GM21367 (cell line): ENCODE data around the gene ATXN7L3B.
"Not testable (repeated sequence)": the region's sequence is repeated elsewhere in the genome, so short reads cannot be mapped to it uniquely, and the experiment has no call there.

Experiments
- ATAC-seq: cut with Tn5 transposase; IDR thresholded peaks from one replicate; pipeline ENCODE4 v1.9.1; 2021; ENCODE audit not compliant: unreplicated experiment

ATXN7L3B gene, protein sequence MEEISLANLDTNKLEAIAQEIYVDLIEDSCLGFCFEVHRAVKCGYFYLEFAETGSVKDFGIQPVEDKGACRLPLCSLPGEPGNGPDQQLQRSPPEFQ

GRCh38 chr12:74537707-74538385 lies at the start of gene ATXN7L3B:
TSS of gene ATXN7L3B (plus strand) at chr12:74537835. CDS start at chr12:74538113, 278 bp downstream.
- ATAC-seq = peak; percentile 97

- peak; percentile 53 for ATAC-seq
Measured at GRCh38 chr12:74488134-74488533, 49.5 kb upstream of the ATXN7L3B start.

DNA sequence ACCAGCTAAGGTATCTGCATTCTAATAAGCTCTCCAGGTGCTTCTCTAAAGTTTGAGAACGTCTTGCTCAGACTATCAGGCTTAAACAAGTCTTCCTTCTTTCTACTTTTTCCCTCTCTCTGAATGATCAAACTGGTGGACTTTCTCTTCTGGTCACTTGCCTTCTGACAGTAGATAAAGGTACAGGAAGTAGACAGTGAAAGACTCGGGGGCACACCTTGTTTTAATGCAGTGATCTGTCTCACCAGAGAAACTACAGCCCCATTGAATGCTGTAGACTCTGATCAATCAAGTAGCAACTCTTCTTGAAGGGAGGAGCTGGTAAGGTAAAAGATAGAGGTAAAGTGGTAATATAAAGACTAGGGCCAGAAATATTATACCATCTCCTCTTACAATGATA lies 48.1 kb upstream of the ATXN7L3B start:
- ATAC-seq = no peak

DNA sequence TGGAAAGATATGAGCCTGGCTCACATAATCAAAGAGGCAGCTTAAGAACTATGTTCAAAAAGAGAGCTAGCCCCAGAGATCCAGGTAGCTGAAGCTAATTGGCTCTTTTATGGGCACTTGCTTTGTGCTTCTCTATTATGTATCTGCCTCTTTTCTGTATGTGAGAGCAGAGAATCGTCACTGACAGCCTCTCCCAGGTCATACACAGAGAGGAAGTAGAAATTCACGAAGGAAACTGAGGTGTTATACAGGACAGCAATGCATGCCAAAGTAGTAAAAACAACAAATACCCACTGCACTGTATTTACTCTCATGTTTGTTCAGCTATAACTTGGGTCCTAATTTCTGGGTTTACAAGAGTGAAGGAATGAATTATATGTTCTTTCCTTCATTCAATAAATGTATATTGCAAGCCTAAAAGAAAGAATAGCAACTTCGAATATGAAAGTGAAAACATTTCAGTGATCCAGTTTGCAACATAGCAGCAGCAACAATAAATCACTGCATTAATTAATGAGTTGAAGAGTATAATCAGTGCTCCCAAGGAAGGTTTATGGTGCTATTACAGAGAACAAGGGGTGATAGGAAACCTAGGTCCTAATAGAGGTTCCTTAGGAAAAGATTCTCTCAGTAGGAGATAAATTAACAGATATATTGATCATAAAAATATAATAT lies 47.1 kb upstream of the ATXN7L3B start:
- ATAC-seq = peak; percentile 85

- ATAC-seq = no peak
Measured at GRCh38 chr12:74491374-74491773, 46.3 kb upstream of the ATXN7L3B start.

DNA sequence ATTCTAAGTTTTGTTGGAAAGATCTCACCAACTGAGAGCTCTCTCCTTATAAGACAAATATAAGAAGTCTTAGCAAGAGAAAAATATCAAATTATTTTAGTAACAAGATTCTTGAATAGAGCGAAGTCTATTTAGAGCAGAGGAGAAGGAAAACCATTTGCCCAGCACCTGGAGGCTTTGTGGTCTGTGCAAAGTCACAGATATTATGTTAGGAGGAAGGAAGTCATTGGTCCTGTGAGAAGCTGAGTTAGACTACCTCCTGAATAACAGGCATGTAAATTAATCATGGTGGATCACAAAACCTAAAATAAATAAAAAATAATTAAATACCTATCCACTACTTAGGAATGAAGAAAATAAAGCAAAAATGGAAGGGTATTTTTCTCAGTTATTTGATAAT lies 38.4 kb upstream of the ATXN7L3B start:
- ATAC-seq = no peak

GRCh38 chr12:74508873-74509657 lies 28.6 kb upstream of the ATXN7L3B start:
- ATAC-seq = not testable (repeated sequence)

GRCh38 chr12:74509886-74510285 lies 27.7 kb upstream of the ATXN7L3B start:
- ATAC-seq = no peak

DNA sequence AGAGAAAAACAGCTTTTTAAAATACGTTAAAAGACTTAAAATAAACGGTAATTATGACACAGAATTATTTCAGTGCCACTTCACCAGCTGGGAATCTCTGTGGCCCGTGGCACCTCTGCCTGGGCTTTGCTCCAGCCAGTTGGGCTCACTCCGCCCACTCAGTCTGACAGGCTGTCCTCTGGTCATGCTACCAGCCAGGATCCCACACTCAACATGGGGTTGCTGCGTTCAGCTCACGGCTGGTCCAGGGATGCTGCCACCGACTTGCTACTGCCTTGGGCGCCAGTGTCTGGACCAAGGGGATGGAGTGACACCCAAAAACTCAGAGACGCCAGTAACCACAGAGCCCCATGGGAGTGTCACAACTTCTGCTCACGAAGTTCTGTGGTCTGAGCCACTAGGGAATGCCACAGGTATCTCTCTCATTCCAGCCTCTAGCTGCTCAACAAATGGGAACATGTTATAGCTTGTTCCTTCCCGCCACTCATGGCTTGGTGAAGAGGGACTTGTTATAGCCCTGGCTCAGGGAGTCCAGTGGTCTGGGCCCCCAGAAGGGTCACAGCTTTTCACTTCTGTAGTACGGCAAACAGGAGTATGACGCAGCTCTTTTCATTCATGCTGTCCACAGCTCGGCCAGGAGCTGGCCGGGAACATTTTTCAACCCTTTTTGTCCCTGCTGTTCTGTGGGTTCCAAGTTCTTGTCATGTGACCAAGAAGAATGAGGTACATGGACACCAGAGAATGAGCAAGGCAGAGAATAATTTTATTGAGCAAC lies 23.4 kb upstream of the ATXN7L3B start:
- no peak for ATAC-seq

DNA sequence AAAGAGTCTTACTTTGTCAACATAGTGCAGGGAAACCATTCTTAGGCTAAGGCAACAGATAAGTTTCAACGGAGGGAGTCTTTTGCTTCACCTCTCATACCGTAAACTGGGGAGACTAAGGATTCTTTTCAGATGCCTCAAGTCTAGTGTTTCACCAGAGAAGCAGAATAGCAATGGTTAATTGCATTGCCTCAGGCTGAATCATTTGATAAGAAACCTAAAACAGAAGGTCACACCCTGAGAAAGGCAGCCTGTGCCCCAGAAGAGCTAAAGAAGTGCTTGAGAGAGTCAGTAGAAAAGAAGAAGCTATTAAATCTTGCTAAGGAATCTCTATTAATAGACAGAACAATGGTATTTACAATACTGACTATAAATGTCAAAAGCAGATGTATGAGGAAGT lies 21.8 kb upstream of the ATXN7L3B start:
- no peak for ATAC-seq

- ATAC-seq = no peak
Measured at GRCh38 chr12:74526535-74526934, 11.1 kb upstream of the ATXN7L3B start.

DNA sequence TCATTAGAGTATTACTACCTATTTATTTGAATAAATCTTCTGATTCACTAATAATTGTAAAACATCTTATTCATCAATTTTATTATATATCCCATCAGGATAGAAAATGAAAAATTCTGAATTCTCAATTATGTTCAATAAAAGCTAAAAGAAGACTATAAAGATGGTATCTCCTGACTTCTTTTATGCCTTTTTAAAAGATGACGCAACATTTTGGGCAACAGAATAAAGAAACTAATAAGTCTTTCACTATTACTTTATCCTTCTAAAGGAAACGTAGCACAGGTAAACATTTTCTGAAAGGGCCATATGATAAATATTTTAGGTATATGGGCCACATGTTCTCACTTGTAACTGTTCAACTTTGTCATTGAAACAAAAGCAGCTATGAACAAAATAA lies 10.1 kb upstream of the ATXN7L3B start:
- no peak for ATAC-seq

DNA sequence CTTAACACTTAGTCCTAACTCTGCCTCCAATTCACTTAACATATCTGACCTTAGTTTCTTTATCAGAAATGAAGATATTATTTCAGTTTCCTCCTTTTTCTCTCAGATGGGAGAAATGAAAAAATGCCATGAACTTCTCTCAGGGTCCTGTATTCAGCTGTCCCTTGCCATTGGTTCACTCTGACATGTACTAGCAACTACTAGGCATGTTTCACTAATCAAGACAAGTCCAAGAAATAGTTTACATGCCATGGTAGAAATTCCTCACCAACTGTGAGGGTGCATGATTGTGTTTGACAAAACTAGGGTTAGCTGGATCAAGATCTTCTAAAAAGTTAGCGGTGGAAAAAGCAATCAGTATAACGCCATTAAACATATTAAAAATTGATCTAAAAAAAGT lies 7.0 kb upstream of the ATXN7L3B start:
- no peak for ATAC-seq

- ATAC-seq = no peak
Measured at GRCh38 chr12:74535536-74535935, 2.1 kb upstream of the ATXN7L3B start.

DNA sequence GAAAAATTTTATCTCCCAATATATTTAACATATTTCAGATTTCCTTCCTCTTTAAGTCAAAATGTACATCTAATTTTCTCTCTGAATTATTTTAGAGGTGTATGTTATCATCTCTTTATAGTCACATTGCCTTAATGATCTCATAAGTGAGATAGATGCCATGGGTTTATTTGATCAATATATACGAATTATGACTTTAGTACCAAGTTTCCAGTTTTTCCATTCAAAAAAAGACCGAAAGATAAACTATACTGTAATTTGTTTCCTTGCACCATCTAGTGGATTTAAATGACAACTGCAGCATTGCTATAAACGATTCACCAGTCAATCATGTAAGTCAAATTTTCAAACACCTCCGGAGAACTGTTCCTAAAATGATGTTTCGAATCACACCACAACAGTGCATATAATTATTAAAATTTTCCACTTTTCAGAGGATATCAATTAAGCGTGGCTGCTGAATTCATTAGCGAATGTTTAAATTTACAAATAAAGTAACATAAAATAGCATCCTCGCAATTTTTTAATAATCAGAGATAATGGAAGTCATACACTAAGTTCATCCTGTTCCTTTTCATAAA lies 419 bp upstream of the ATXN7L3B start:
- ATAC-seq = peak; percentile 50

DNA sequence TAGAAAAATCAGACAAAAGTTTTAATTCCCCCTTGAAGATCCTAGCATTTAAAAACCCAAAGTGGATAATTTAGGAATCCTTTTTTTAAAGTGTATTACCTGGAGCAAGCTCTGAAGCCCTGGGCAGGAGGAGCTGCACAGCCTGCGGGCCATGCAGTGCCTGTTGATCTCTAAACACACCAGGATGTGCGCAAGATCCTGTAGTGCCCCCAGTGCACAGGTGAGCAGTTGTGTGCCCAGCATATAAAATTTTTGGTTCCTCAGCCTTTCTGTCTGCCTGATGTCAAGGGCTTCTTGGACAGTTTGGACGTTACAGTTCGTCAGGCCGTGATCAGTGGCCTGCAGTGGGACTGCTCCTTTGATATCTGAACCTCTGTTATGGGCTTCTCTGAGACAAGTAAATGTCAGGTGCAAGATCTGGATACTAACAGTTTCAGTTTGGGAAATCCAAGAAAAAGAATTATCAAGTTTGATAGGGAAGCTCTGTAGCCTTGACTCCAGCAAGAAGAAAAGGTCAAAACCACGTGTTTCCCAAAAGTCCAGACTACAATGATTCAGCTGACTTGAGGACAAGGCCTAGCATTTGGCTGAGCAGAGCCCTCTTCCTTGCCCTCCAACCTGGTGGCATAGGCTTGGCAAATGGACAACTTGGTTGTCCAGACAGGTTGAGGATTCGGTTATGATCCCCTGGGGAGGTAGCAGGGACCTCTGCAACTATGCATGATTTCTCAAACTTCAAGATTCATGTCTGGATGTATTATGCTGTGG lies 1.0 kb downstream of the ATXN7L3B start:
- ATAC-seq = peak; percentile 29

DNA sequence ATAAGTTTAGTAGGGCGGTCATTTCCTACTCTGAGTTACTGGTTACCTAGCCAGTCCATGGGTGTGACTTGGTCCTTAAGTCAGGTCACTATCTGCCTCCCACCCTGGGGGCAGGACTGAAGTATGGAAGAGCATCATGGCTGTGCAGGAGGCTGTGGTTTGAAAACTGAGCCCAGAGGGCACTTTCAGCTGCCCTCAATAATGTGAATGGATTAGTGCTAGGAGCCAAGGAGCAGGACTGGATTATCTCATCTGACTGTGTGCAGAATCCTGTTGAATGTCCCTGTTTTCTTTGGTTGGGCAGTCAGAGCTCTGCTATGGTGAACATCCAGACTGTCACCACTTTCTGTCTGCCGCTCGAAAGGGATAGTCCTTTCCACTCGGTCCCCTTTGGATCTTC lies 1.6 kb downstream of the ATXN7L3B start:
- ATAC-seq = no peak

DNA sequence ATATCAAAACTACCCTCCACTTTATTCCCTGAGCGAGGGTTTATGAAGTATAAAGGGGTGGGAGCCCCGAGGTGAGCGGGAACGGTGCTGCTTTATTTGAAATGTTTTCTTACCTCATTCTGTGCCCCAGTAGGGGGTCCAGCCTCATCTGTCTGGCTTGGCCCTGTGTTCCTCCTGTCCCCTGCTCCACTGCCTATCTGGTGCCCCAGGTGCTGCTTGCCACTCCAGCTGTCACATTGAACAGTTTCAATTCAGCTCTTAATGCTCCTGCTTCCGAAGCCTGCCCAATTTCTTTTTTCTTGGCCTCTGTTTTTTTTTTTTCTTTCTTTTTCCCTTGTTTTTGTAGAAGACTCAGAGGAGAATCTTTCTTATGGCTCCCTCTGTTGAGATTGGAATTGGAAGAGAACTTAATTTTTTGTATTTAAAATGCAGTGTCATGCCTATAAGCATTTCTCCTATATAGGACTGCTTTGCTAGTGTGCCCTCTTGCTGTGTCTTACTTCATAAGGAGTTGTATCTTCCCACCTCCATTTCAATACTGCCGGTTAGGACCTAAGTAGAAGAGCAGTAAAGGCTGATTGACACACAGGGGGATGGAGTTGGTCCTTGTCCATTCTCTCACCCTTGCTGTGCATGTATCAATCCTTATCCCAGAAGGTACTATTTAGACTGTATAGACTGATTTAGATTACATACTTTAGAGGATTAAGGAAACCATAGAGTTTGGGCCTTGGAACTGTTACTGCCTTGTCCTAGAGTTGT lies 2.3 kb downstream of the ATXN7L3B start:
- ATAC-seq = no peak

DNA sequence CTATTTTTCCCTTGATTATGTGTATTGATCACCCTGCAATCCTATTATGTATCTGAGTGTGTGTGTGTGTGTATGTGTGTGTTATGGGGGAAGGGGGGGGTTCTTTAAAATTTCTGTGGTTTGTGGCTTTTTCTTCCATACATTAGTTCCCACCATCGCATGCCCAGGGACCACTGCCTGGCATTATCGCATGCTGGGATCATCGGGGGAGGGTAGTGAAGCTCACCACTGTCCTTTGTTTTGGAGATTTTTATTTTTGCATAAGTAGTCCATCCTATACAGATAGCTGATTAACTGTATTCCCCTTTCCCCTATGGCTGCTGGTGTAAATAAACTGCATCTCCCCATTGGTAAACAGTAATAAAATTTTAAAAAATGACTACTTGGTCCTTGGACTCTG lies 3.4 kb downstream of the ATXN7L3B start:
- ATAC-seq = no peak
